SIG-M5 (cell line): ENCODE results near the gene TBX5.

Source experiments
- DNase-seq: peaks from one replicate; lab custom pipeline; 2025; lab: John Stamatoyannopoulos, UW

Gene TBX5

DNA sequence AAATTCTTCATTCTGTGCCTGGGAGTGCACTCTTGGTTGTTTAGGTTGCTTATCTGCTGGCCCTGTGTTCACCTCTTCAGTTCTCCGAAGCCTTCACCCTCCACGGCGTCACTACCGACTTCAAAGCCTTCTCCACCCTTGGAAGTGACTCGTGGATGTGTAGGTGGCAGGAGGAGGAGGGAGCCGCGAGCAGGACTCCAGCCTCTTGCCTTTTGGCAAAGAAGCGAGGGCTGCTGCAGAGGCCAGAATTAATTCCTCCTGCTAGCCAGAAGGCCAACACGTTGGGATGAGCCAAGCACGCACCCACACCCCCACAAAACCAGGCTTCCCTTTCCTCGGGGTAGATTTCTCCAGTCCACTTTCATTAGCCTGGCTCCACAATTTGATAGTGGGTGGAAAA, 86.5 kb downstream of the TBX5 start:
- no peak for DNase-seq

DNA sequence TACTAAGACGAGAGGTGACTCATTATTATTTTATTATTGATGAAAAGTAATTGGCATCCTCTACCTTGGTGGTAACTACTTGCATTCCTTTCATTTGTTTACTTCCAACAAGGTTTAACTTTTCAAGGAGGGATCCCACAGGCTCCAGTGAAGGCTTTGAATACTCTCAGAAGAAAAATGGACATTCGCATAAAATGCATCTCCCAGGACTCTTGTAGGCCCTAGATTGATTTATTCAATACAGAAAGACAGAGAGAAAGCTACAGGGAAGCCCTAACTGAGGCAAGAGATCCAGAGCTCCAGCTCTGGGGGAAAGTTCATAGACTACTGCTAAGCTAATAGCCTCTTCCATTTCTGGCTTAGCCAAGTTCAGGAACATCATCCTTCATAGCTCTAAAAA, 87.0 kb downstream of the TBX5 start:
- no peak for DNase-seq

DNA sequence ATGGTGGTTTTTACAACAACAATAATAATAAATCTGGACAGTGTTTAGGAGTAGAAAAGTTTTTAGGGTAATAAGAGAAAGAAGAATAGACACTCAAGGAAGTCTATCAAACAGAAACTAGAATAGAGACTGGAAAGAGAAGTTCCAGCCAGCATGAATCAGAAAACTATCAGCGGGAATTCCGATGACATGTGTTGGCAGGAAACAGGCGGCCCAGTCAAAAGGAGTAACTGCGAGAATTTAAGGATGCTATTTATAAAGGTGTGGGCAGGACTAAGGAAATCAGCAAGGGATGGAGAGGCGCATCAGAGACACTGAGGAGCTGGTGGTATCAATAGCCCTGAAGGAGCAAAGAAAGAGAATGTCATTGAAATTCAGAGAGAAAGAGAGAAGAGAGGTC, 89.9 kb downstream of the TBX5 start:
- no peak for DNase-seq

DNA sequence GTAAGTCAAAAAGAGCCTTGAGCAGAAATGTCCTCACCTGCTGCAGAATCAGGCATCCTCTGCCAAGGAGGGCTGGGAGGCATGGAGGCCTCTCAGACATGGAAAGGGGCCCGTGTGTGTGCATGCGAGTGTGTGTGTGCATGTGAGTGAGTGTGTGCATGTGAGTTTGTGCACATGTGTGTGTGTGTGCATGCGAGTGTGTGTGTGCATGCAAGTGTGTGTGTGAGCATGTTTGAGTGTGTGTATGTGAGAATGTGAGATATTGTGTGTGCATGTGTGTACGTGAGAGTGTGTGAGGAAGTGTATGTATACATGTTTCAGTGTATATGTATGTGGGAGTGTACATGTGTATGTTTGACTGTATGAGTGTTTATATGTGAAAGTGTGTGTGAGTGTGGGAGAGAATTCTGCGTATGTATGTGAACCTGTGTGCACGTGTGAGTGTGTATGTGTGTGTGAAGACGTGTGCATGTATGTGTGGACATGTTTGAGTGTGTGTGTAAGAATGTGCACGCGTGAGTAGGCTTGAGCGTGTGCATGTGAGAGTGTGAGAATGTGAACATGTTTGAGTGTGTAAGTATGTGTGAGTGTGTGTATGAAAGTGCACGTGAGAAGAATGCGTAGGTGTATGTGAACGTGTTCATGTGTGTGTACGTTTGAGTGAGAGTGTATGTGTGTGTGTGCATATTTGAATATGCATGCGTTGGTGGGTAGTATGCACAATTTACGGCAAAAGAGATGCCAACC, 90.8 kb downstream of the TBX5 start:
- DNase-seq, result no peak

DNA sequence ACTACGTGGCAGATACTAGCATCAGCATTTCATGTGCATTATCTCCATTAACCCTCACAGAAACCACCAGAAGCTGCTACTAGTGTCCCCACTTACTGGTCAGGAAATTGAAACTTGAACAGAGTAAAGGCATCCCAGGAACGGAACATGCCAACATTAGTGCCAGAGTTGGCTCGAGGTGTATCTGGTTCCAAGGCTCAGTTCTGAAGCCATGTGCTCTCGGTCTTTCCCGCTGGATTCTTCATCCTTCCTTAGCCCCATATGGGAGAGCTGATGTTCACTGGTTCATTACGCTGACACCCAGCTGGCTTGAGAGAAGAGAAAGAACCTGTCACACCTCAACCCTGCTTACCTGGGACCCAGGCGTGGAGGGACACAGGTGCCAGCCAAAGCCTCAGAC, 91.5 kb downstream of the TBX5 start:
- no peak for DNase-seq

DNA sequence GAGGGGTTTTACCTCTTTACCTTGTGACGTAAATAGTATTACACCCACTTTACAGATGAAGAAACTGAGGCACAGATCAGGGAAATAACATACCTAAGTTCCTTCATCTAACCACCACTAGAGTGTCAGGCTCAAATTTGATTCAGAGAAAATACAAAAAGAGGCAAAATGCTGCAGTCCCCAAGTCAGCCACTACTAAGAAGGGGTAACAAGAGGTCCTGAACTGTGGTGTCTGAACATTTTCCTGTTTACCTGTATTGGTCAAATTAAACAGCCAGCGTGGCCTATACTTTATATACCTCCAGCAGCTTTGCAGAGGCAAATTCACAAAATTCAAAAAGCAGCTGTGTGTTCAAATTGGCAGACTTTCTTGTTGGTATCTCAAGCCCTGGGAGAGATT, 92.0 kb downstream of the TBX5 start:
- no peak for DNase-seq

DNA sequence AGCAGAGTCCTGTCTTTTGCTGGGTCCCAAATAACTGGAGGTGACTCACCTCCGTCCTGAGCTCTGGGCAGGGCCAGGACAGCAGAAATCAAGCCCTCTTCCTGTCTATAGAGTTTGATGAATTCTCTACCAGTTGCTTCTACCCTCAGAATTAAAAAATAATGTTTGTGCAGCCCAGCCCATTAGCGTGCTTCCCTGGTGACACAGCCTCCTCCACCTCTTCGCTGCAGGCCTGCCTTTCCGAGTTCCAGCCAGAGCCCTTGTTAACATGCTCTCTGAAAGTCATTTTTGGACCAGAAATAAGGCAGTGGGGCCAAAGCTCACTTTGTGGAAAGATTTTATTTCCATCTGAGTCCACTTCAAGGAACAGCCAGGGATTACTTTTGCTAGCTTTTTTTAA, 94.0 kb downstream of the TBX5 start:
- no peak for DNase-seq

DNA sequence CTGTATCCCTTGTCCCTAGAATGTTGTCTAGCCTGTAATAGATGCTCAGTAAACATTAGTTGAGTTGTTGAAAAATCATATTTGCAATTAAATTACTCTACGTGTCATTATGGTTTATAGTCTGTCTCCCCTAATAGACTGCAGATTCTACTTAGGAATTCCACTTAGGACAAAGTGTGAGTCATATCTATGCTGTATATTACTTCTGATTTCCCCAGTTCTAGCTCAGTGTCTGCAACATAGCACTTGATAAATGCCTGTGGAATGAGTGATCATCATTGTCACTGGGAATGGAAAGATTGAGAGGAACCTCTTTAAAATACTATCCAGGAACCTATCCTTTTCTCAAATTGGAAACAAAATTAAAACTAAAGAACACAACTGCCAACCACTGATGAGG, 99.3 kb downstream of the TBX5 start:
- DNase-seq, result no peak

DNA sequence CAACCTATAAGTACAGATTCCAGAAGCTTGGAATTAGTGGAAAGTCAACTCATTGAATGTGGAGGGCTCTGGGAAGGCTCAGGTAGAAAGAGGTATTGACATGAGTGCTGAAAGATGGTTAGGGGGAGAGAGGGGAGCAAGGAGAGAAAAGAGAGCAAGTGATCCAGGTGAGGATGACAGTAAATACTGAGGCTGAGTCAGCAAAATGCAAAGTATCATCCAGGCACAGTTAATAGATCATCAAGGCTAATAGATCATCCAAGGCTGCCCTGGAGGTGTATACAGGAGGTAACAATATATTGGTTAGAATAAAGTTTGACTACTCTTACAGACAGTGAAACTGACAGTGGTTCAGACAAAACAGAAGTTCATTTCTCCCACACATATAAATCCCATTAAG, 100.5 kb downstream of the TBX5 start:
- DNase-seq, result no peak
